H9 (cell line): Measurements from ENCODE around the gene SOHLH1. TPM values are rescaled to one million over a fixed set of nuclear protein-coding genes. Genes with fewer than 3 reads are reported as not detected.

Experiments used
- DNase-seq: peaks from one replicate; pipeline ENCODE4 v3.0.0-alpha.2; 2017
- H2AFZ ChIP-seq: one replicate; pipeline ENCODE4 v1.6.1; 2013; ENCODE audit warnings: mild to moderate bottlenecking, low read length, control low read depth, moderate library complexity
- H2AK5ac ChIP-seq: 2 replicates; pipeline ENCODE4 v1.6.1; 2013; ENCODE audit warnings: low read length, control low read depth, mixed read lengths; ENCODE audit not compliant: insufficient read length
- H2BK120ac ChIP-seq: one replicate; pipeline ENCODE4 v1.6.1; 2013; ENCODE audit warnings: low read depth, mild to moderate bottlenecking, low read length, control low read depth, inconsistent platforms; ENCODE audit not compliant: poor library complexity, severe bottlenecking
- H2BK12ac ChIP-seq: 2 replicates; pipeline ENCODE4 v1.6.1; 2013; ENCODE audit warnings: low read length, control low read depth, mixed read lengths, low read depth; ENCODE audit not compliant: insufficient read length
- H2BK15ac ChIP-seq: 2 replicates; pipeline ENCODE4 v1.6.1; 2013; ENCODE audit warnings: low read depth, low read length, control low read depth
- H2BK20ac ChIP-seq: one replicate; pipeline ENCODE4 v1.6.1; 2013; ENCODE audit warnings: low read depth, mild to moderate bottlenecking, low read length, control low read depth, inconsistent platforms; ENCODE audit not compliant: poor library complexity, severe bottlenecking
- H2BK5ac ChIP-seq: 2 replicates; pipeline ENCODE4 v1.6.1; 2013; ENCODE audit warnings: low read length, control low read depth, mixed read lengths; ENCODE audit not compliant: insufficient read length
- H3K14ac ChIP-seq: 2 replicates; pipeline ENCODE4 v1.6.1; 2013; ENCODE audit warnings: low read length, control low read depth; ENCODE audit not compliant: insufficient read depth
- H3K18ac ChIP-seq: 2 replicates; pipeline ENCODE4 v1.6.1; 2013; ENCODE audit warnings: low read depth, mild to moderate bottlenecking, mixed read lengths, low read length, control low read depth; ENCODE audit not compliant: insufficient read length
- H3K23ac ChIP-seq: 2 replicates; pipeline ENCODE4 v1.6.1; 2013; ENCODE audit warnings: low read length, control low read depth, mixed read lengths, low read depth; ENCODE audit not compliant: insufficient read length
- H3K23me2 ChIP-seq: 2 replicates; pipeline ENCODE4 v1.6.1; 2013; ENCODE audit warnings: low read depth, mild to moderate bottlenecking, mixed read lengths, low read length, control low read depth; ENCODE audit not compliant: insufficient read length, poor library complexity, severe bottlenecking
- H3K27ac ChIP-seq: 2 replicates; pipeline ENCODE4 v1.5.1; 2013; ENCODE audit warnings: low read length, control low read depth, mixed read lengths, low read depth; ENCODE audit not compliant: insufficient read length
- H3K27me3 ChIP-seq: 2 replicates; pipeline ENCODE4 v1.6.1; 2013; ENCODE audit warnings: low read length, control low read depth, inconsistent platforms; ENCODE audit not compliant: insufficient read depth
- H3K4ac ChIP-seq: 2 replicates; pipeline ENCODE4 v1.6.1; 2013; ENCODE audit warnings: low read depth, mild to moderate bottlenecking, control low read depth, inconsistent platforms, low read length, moderate library complexity
- H3K4me1 ChIP-seq: 2 replicates; pipeline ENCODE4 v1.6.1; 2013; ENCODE audit warnings: low read length, control low read depth, inconsistent platforms; ENCODE audit not compliant: insufficient read depth
- H3K4me2 ChIP-seq: 2 replicates; pipeline ENCODE4 v1.6.1; 2013; ENCODE audit warnings: low read length, control low read depth, mixed read lengths; ENCODE audit not compliant: insufficient read length, insufficient read depth
- H3K56ac ChIP-seq: 2 replicates; pipeline ENCODE4 v1.6.1; 2013; ENCODE audit warnings: low read depth, mild to moderate bottlenecking, mixed read lengths, low read length, control low read depth; ENCODE audit not compliant: insufficient read length
- H3K79me1 ChIP-seq: 2 replicates; pipeline ENCODE4 v1.6.1; 2013; ENCODE audit warnings: low read depth, mild to moderate bottlenecking, moderate library complexity, low read length, control low read depth, inconsistent platforms; ENCODE audit not compliant: insufficient read depth, poor library complexity, severe bottlenecking
- H3K79me2 ChIP-seq: 2 replicates; pipeline ENCODE4 v1.6.1; 2013; ENCODE audit warnings: low read length, control low read depth, inconsistent platforms; ENCODE audit not compliant: insufficient read depth
- H3K9ac ChIP-seq: 2 replicates; pipeline ENCODE4 v1.6.1; 2013; ENCODE audit warnings: low read length, control low read depth, mixed read lengths; ENCODE audit not compliant: insufficient read length; ENCODE audit errors: extremely low read depth
- H3K9me3 ChIP-seq: one replicate; pipeline ENCODE4 v1.6.1; 2013; ENCODE audit warnings: low read depth, low read length, inconsistent platforms; ENCODE audit not compliant: control insufficient read depth
- H3T11ph ChIP-seq: one replicate; pipeline ENCODE4 v1.6.1; 2013; ENCODE audit warnings: mild to moderate bottlenecking, low read length, control low read depth, inconsistent platforms
- H4K20me1 ChIP-seq: one replicate; pipeline ENCODE4 v1.6.1; 2013; ENCODE audit not compliant: control insufficient read depth, insufficient read length, insufficient read depth
- H4K5ac ChIP-seq: 2 replicates; pipeline ENCODE4 v1.6.1; 2013; ENCODE audit warnings: low read depth, mild to moderate bottlenecking, mixed read lengths, low read length, control low read depth; ENCODE audit not compliant: insufficient read length
- H4K8ac ChIP-seq: replicated peaks from 2 replicates; pipeline ENCODE4 v1.6.1; 2013; ENCODE audit warnings: low read length, control low read depth, mixed read lengths, low read depth; ENCODE audit not compliant: insufficient read length
- H4K91ac ChIP-seq: 2 replicates; pipeline ENCODE4 v1.6.1; 2013; ENCODE audit warnings: low read depth, mild to moderate bottlenecking, moderate library complexity, mixed read lengths, low read length, control low read depth; ENCODE audit not compliant: insufficient read length
- H3K27ac Mint-ChIP-seq, 3 experiments: 2 replicates in 2 of 3; 3 replicates in 1 of 3; pipeline ENCODE4 v1.8.0; 2020 to 2021; ENCODE audit warnings: mixed read lengths in 3 of 3, mild to moderate bottlenecking in 1 of 3, moderate library complexity in 1 of 3
- H3K27me3 Mint-ChIP-seq: 2 replicates; pipeline ENCODE4 v1.8.0; 2021; ENCODE audit warnings: low read depth, mild to moderate bottlenecking, moderate library complexity, mixed read lengths
- H3K36me3 Mint-ChIP-seq, 3 experiments: 2 replicates in 2 of 3; 3 replicates in 1 of 3; pipeline ENCODE4 v1.8.0; 2020 to 2021; ENCODE audit warnings: low read depth in 3 of 3, mixed read lengths in 3 of 3; ENCODE audit not compliant: insufficient read depth in 1 of 3
- H3K4me1 Mint-ChIP-seq, 2 experiments: 2 replicates each; pipeline ENCODE4 v1.8.0; 2020; ENCODE audit warnings: mixed read lengths in 2 of 2
- H3K4me3 Mint-ChIP-seq, 2 experiments: 2 replicates in 1 of 2; 3 replicates in 1 of 2; pipeline ENCODE4 v1.8.0; 2020 to 2021; ENCODE audit warnings: mild to moderate bottlenecking in 2 of 2, mixed read lengths in 2 of 2, moderate library complexity in 1 of 2
- H3K9me3 Mint-ChIP-seq, 2 experiments: 2 replicates in 1 of 2; 3 replicates in 1 of 2; pipeline ENCODE4 v1.8.0; 2020; ENCODE audit warnings: mild to moderate bottlenecking in 2 of 2, mixed read lengths in 2 of 2, moderate library complexity in 1 of 2
- CTCF ChIP-seq: fragments of 200-600 bp; sonication (generic); conservative IDR thresholded peaks from 3 replicates; pipeline ENCODE4 v1.8.0; 2021; ENCODE audit warnings: antibody characterized with exemption, mild to moderate bottlenecking
- WGBS: extraction: QIAGEN DNeasy Blood & Tissue Kit; methylation state at CpG from one replicate; pipeline ENCODE4 v1.1.7; 2013; ENCODE audit warnings: missing lambda C conversion rate, low lambda C conversion rate, mixed read lengths; ENCODE audit not compliant: insufficient read length; ENCODE audit errors: extremely low coverage; 5-methylcytosine and 5-hydroxymethylcytosine counted together
- total RNA-seq: library from RNA; stranded (reverse); gene quantifications from 2 replicates; pipeline ENCODE4 v1.2.1, GENCODE V29; 2021

SOHLH1 gene
- total RNA-seq, 1 experiment from 2014 or later: not detected

GRCh38 chr9:135650408-135650807 lies 48.9 kb downstream of the SOHLH1 start:
- no peak for TF ChIP-seq CTCF
- peak overlapping the region in 1 of 3 experiments; percentile 63; a peak in 4 of 7 replicates for H3K27ac Mint-ChIP-seq
- H3K27me3 Mint-ChIP-seq: no peaks in the 10 kb centered on the region; the same call in none of the 2 replicates
- H3K27ac ChIP-seq: peak overlapping the region; percentile 4
- H3T11ph ChIP-seq: no peak overlapping the region
- peaks cover 48 to 82% (median 67%) of the 10 kb centered on the region in 3 experiments for H3K36me3 Mint-ChIP-seq
- H3K23me2 ChIP-seq: no peaks in the 10 kb centered on the region
- no peak overlapping the region for H2BK5ac ChIP-seq
- no peak overlapping the region for H3K4ac ChIP-seq
- H2BK12ac ChIP-seq: no peak overlapping the region
- H4K8ac ChIP-seq: no peak overlapping the region
- peaks cover 89 to 90% of the 10 kb centered on the region in 2 experiments for H3K9me3 Mint-ChIP-seq
- no peak overlapping the region for H4K91ac ChIP-seq
- H3K14ac ChIP-seq: no peak overlapping the region
- peaks cover 29% of the 10 kb centered on the region for H3K9me3 ChIP-seq
- H3K4me1 Mint-ChIP-seq: peaks cover 16 to 23% of the 10 kb centered on the region in 2 experiments
- H3K79me1 ChIP-seq: no peaks in the 10 kb centered on the region
- no peak overlapping the region for H2BK15ac ChIP-seq
- no CpG with 5 or more reads among the region's 17 CpGs for WGBS
- no peak for DNase-seq
- no peak overlapping the region for H3K56ac ChIP-seq
- no peaks in the 10 kb centered on the region for H4K20me1 ChIP-seq
- H3K79me2 ChIP-seq: no peaks in the 10 kb centered on the region
- H2BK20ac ChIP-seq: no peak overlapping the region
- no peaks in the 10 kb centered on the region for H3K27me3 ChIP-seq
- H2AK5ac ChIP-seq: no peak overlapping the region
- H3K4me2 ChIP-seq: peak overlapping the region; percentile 23
- H3K18ac ChIP-seq: no peak overlapping the region
- H2BK120ac ChIP-seq: no peak overlapping the region
- H4K5ac ChIP-seq: no peak overlapping the region
- H2AFZ ChIP-seq: no peak overlapping the region
- H3K23ac ChIP-seq: no peak overlapping the region
- no peak overlapping the region for H3K9ac ChIP-seq
- peaks cover 4% of the 10 kb centered on the region; the same call in 1 of the 2 replicates for H3K4me1 ChIP-seq
- H3K4me3 Mint-ChIP-seq: peak overlapping the region in 1 of 2 experiments; percentile 22; a peak in 3 of 5 replicates
